SK-N-SH treated with all-trans-retinoic acid at 6 μM for 48 hours (cell line): ENCODE data around the gene OGDHL.

Experiments used
- ATAC-seq: fragments of 200-7000 bp; cut with Tn5 transposase; 3 replicates; pipeline ENCODE4 v1.9.1; 2020; ENCODE audit warnings: mild to moderate bottlenecking, moderate library complexity
- ARNTL ChIP-seq: fragments of 450-650 bp; formaldehyde crosslinking; IDR thresholded peaks from 2 replicates; pipeline ENCODE4 v1.5.0; 2020; ENCODE audit warnings: low read depth, mild to moderate bottlenecking, moderate library complexity, borderline replicate concordance
- BACH2 ChIP-seq: fragments of 250-450 bp; sonication (Bioruptor Pico); IDR thresholded peaks from 2 replicates; pipeline ENCODE4 v1.9.0; 2021; ENCODE audit warnings: mild to moderate bottlenecking, borderline replicate concordance
- CSDC2 ChIP-seq: fragments of 250-450 bp; sonication (Bioruptor Pico); IDR thresholded peaks from 2 replicates; pipeline ENCODE4 v1.5.0; 2020; ENCODE audit warnings: mild to moderate bottlenecking, moderate library complexity
- ESRRG ChIP-seq: fragments of 250-450 bp; sonication (Bioruptor Pico); IDR thresholded peaks from 2 replicates; pipeline ENCODE4 v1.6.1; 2021; ENCODE audit warnings: mild to moderate bottlenecking
- GLIS3 ChIP-seq: fragments of 250-450 bp; sonication (Bioruptor Pico); IDR thresholded peaks from 2 replicates; pipeline ENCODE4 v1.5.0; 2020; ENCODE audit warnings: mild to moderate bottlenecking, moderate library complexity
- ISL1 ChIP-seq: fragments of 250-450 bp; sonication (Bioruptor Pico); IDR thresholded peaks from 2 replicates; pipeline ENCODE4 v2.1.2; 2022; ENCODE audit warnings: mild to moderate bottlenecking, moderate library complexity
- OSR1 ChIP-seq: fragments of 250-450 bp; sonication (Bioruptor Pico); IDR thresholded peaks from 2 replicates; pipeline ENCODE4 v1.8.0; 2022; ENCODE audit warnings: moderate library complexity, mild to moderate bottlenecking, inconsistent platforms
- PPARA ChIP-seq: fragments of 250-450 bp; sonication (Bioruptor Pico); IDR thresholded peaks from 2 replicates; pipeline ENCODE4 v1.5.0; 2020; ENCODE audit warnings: mild to moderate bottlenecking, borderline replicate concordance
- RARB ChIP-seq: fragments of 250-450 bp; sonication (Bioruptor Pico); IDR thresholded peaks from 2 replicates; pipeline ENCODE4 v1.8.0; 2021; ENCODE audit warnings: mild to moderate bottlenecking, moderate library complexity
- SNAI2 ChIP-seq: fragments of 250-450 bp; sonication (Bioruptor Pico); IDR thresholded peaks from 2 replicates; pipeline ENCODE4 v1.5.0; 2020; ENCODE audit warnings: mild to moderate bottlenecking, moderate library complexity
- TCF4 ChIP-seq: fragments of 250-450 bp; sonication (Bioruptor Pico); IDR thresholded peaks from 2 replicates; pipeline ENCODE4 v1.8.0; 2021; ENCODE audit warnings: mild to moderate bottlenecking, moderate library complexity, borderline replicate concordance
- TOX ChIP-seq: fragments of 250-450 bp; sonication (Bioruptor Pico); IDR thresholded peaks from 2 replicates; pipeline ENCODE4 v1.8.0; 2021; ENCODE audit warnings: mild to moderate bottlenecking, moderate library complexity, borderline replicate concordance
- ZC3H10 ChIP-seq: fragments of 250-450 bp; sonication (Bioruptor Pico); IDR thresholded peaks from 2 replicates; pipeline ENCODE4 v1.5.1; 2021; ENCODE audit warnings: mild to moderate bottlenecking, moderate library complexity
- ZFP3 ChIP-seq: fragments of 250-450 bp; sonication (Bioruptor Pico); IDR thresholded peaks from 2 replicates; pipeline ENCODE4 v1.5.0; 2020; ENCODE audit warnings: mild to moderate bottlenecking, moderate library complexity
- ZFP30 ChIP-seq: fragments of 450-650 bp; formaldehyde crosslinking; IDR thresholded peaks from 2 replicates; pipeline ENCODE4 v1.5.0; 2022; ENCODE audit warnings: mild to moderate bottlenecking, moderate library complexity
- ZNF565 ChIP-seq: fragments of 450-650 bp; formaldehyde crosslinking; conservative IDR thresholded peaks from 2 replicates; pipeline ENCODE4 v1.5.0; 2020; ENCODE audit warnings: low read depth, mild to moderate bottlenecking, moderate library complexity
- ZNF8 ChIP-seq: fragments of 450-650 bp; formaldehyde crosslinking; IDR thresholded peaks from 2 replicates; pipeline ENCODE4 v1.5.0; 2020; ENCODE audit warnings: mild to moderate bottlenecking, moderate library complexity
- TF ChIP-seq, protein P1 (sequence below): fragments of 250-450 bp; sonication (Bioruptor Pico); IDR thresholded peaks from 2 replicates; pipeline ENCODE4 v1.5.0; 2020; ENCODE audit warnings: mild to moderate bottlenecking, moderate library complexity
- TF ChIP-seq, protein P2 (sequence below): fragments of 250-450 bp; sonication (Bioruptor Pico); IDR thresholded peaks from 2 replicates; pipeline ENCODE4 v1.5.1; 2021; ENCODE audit warnings: mild to moderate bottlenecking, moderate library complexity
- TF ChIP-seq, protein P3 (sequence below): fragments of 250-450 bp; sonication (Bioruptor Pico); IDR thresholded peaks from 2 replicates; pipeline ENCODE4 v1.8.0; 2020; ENCODE audit warnings: mild to moderate bottlenecking, moderate library complexity, borderline replicate concordance
- TF ChIP-seq, protein P4 (sequence below): fragments of 250-450 bp; sonication (Bioruptor Pico); IDR thresholded peaks from 2 replicates; pipeline ENCODE4 v1.8.0; 2021; ENCODE audit warnings: low read depth, mild to moderate bottlenecking, moderate library complexity, borderline replicate concordance

Gene OGDHL

DNA sequence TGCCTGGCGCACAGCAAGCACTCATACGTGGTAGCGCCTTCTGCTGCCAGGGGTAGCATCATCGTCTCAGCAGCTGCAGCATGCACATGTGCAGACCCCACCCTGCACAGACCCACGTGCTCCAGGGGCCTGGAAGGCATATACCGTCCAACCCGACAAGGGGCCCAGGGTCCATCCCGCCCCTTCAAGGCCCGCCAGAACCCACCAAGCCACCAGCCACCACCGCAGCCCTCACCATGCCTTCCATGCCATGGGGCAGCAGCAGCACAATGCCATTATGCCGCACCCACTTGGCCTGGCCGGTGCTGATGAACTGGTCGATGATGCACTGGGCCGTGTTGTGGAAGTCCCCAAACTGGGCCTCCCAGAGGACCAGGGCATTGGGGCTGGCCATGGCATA is 22.7 kb downstream of the OGDHL start:
- no peak for ATAC-seq
- TF ChIP-seq ZFP3 (no peak), TCF4 (no peak), ESRRG (CRISPR knock-in tag) (no peak), ZNF8 (no peak), ZC3H10 (CRISPR knock-in tag) (no peak), OSR1 (CRISPR knock-in tag) (no peak), ISL1 (CRISPR knock-in tag) (no peak), RARB (no peak), GLIS3 (no peak), PPARA (no peak), TOX (CRISPR knock-in tag) (no peak)
- TF ChIP-seq, protein P1, sequence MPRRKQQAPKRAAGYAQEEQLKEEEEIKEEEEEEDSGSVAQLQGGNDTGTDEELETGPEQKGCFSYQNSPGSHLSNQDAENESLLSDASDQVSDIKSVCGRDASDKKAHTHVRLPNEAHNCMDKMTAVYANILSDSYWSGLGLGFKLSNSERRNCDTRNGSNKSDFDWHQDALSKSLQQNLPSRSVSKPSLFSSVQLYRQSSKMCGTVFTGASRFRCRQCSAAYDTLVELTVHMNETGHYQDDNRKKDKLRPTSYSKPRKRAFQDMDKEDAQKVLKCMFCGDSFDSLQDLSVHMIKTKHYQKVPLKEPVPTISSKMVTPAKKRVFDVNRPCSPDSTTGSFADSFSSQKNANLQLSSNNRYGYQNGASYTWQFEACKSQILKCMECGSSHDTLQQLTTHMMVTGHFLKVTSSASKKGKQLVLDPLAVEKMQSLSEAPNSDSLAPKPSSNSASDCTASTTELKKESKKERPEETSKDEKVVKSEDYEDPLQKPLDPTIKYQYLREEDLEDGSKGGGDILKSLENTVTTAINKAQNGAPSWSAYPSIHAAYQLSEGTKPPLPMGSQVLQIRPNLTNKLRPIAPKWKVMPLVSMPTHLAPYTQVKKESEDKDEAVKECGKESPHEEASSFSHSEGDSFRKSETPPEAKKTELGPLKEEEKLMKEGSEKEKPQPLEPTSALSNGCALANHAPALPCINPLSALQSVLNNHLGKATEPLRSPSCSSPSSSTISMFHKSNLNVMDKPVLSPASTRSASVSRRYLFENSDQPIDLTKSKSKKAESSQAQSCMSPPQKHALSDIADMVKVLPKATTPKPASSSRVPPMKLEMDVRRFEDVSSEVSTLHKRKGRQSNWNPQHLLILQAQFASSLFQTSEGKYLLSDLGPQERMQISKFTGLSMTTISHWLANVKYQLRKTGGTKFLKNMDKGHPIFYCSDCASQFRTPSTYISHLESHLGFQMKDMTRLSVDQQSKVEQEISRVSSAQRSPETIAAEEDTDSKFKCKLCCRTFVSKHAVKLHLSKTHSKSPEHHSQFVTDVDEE (CRISPR knock-in tag) = no peak
- TF ChIP-seq, protein P2, sequence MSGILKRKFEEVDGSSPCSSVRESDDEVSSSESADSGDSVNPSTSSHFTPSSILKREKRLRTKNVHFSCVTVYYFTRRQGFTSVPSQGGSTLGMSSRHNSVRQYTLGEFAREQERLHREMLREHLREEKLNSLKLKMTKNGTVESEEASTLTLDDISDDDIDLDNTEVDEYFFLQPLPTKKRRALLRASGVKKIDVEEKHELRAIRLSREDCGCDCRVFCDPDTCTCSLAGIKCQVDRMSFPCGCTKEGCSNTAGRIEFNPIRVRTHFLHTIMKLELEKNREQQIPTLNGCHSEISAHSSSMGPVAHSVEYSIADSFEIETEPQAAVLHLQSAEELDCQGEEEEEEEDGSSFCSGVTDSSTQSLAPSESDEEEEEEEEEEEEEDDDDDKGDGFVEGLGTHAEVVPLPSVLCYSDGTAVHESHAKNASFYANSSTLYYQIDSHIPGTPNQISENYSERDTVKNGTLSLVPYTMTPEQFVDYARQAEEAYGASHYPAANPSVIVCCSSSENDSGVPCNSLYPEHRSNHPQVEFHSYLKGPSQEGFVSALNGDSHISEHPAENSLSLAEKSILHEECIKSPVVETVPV (CRISPR knock-in tag) = no peak
- TF ChIP-seq, protein P3, sequence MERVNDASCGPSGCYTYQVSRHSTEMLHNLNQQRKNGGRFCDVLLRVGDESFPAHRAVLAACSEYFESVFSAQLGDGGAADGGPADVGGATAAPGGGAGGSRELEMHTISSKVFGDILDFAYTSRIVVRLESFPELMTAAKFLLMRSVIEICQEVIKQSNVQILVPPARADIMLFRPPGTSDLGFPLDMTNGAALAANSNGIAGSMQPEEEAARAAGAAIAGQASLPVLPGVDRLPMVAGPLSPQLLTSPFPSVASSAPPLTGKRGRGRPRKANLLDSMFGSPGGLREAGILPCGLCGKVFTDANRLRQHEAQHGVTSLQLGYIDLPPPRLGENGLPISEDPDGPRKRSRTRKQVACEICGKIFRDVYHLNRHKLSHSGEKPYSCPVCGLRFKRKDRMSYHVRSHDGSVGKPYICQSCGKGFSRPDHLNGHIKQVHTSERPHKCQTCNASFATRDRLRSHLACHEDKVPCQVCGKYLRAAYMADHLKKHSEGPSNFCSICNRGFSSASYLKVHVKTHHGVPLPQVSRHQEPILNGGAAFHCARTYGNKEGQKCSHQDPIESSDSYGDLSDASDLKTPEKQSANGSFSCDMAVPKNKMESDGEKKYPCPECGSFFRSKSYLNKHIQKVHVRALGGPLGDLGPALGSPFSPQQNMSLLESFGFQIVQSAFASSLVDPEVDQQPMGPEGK (CRISPR knock-in tag) = no peak

DNA sequence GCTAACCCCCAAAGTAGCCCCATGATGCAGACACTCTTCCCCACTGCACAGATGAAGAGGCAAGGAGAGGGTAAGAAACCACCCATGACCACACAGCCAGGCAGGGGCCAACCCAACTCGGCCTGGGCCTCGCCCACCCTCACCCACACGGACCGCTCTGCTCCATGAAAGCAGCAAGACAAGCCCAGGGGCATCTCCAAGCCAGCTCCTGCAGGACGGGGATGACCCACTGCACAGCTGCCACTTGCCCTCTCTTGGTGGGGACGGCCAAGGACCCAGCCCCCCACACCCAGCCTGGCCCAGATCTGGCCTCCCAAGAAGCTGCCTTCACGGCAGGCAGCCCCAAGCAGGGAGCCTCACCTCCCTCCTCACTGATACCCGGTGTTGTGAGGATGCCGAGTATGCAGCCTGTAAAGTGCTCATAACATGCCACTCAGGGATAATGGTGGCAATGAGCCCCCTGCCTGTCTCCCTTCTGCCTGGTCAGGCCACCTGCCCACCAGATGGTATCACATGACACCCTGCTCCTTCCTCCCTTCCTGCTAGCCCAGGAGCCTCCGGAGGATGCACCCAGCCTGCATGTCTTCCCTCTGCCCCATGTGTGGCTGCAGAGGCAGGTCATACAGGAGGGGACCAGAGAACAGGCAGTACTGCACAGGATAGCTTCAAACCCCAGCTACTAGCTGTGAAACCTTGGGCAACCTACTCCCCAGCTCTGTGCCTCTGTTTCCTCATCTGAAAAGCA is 23.3 kb downstream of the OGDHL start:
- TF ChIP-seq TCF4 (no peak), BACH2 (no peak), CSDC2 (no peak), ZNF565 (CRISPR knock-in tag) (no peak), ZNF8 (no peak), SNAI2 (no peak), ARNTL (CRISPR knock-in tag) (no peak), RARB (no peak)
- TF ChIP-seq, protein P2 (CRISPR knock-in tag) = no peak
- TF ChIP-seq, protein P4, sequence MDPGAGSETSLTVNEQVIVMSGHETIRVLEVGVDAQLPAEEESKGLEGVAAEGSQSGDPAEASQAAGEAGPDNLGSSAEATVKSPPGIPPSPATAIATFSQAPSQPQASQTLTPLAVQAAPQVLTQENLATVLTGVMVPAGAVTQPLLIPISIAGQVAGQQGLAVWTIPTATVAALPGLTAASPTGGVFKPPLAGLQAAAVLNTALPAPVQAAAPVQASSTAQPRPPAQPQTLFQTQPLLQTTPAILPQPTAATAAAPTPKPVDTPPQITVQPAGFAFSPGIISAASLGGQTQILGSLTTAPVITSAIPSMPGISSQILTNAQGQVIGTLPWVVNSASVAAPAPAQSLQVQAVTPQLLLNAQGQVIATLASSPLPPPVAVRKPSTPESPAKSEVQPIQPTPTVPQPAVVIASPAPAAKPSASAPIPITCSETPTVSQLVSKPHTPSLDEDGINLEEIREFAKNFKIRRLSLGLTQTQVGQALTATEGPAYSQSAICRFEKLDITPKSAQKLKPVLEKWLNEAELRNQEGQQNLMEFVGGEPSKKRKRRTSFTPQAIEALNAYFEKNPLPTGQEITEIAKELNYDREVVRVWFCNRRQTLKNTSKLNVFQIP (CRISPR knock-in tag) = no peak
- ATAC-seq = no peak

DNA sequence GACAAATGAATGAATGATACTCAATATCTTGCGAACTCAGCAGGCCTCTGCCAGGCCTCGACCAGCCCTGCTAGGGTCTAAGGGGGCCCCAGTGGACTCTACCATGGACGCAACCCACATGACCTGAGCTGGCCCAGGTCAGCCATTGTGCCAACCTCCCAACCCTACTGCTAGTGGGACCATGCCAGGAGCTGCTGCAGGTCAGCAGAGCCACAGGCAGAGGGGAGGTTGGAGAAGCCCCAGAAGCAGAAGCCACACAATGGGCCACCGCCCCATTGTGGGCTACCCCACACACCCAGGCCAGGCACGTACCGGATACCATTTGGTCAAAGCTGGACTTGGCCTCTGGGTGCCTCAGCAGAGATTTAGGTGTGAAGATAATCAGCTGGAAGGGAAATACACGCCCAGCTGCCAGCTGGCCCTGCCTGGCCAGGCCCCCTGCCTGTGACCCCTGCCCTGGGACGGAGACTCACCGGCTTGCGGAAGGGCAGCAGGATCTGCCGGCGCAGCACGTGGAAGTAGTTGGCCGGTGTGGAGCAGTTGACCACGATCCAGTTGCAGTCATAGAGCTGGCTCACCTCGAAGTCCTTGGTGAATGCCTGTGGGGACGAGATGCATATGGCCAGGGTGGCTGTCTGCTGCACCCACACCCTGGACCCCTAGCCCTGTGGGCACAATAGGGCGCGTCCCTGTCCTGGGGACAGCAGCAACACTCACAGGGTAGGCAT is 24.5 kb downstream of the OGDHL start:
- ATAC-seq = no peak
- TF ChIP-seq SNAI2 (no peak), RARB (no peak), ZFP30 (CRISPR knock-in tag) (no peak), PPARA (no peak), ZFP3 (no peak), ZC3H10 (CRISPR knock-in tag) (no peak), BACH2 (no peak), ZNF565 (CRISPR knock-in tag) (no peak), ISL1 (CRISPR knock-in tag) (no peak)
- TF ChIP-seq, protein P4 (CRISPR knock-in tag) = no peak
- TF ChIP-seq, protein P2 (CRISPR knock-in tag) = no peak
- TF ChIP-seq, protein P3 (CRISPR knock-in tag) = no peak
